Neural cell (in vitro differentiated cells): ENCODE data around the gene ATP6V0E2. TPM values are rescaled to one million over a fixed set of nuclear protein-coding genes. Genes with fewer than 3 reads are reported as not detected.

Source experiments
- H2AFZ ChIP-seq: fragments of 200-600, 300-800 bp; sonication (generic), shearing (Covaris generic); 2 replicates; pipeline ENCODE4 v1.6.0; 2014; ENCODE audit warnings: low read depth, mild to moderate bottlenecking, antibody characterized with exemption, low read length, moderate library complexity
- H3F3A ChIP-seq: fragments of 200-600 bp; shearing (Covaris generic); 2 replicates; pipeline ENCODE4 v1.6.1; 2016; ENCODE audit warnings: mild to moderate bottlenecking, moderate library complexity, mixed read lengths, antibody characterized with exemption, low read length; ENCODE audit not compliant: insufficient read depth, poor library complexity, severe bottlenecking
- H3K27ac ChIP-seq: fragments of 200-600, 300-800 bp; sonication (generic), shearing (Covaris generic); 2 replicates; pipeline ENCODE4 v1.5.1; 2014; ENCODE audit warnings: mild to moderate bottlenecking, low read length, moderate library complexity
- H3K27me3 ChIP-seq: fragments of 300-800, 200-600 bp; sonication (generic), shearing (Covaris generic); 2 replicates; pipeline ENCODE4 v1.6.0; 2014; ENCODE audit warnings: mild to moderate bottlenecking, low read depth, low read length, moderate library complexity; ENCODE audit not compliant: insufficient read depth
- H3K36me3 ChIP-seq: fragments of 300-800, 200-600 bp; sonication (generic), shearing (Covaris generic); 2 replicates; pipeline ENCODE4 v1.5.1; 2014; ENCODE audit warnings: mild to moderate bottlenecking, antibody characterized with exemption, low read length, moderate library complexity; ENCODE audit not compliant: insufficient read depth
- H3K4me2 ChIP-seq: fragments of 300-800, 200-600 bp; sonication (generic), shearing (Covaris generic); 2 replicates; pipeline ENCODE4 v1.6.0; 2014; ENCODE audit warnings: mild to moderate bottlenecking, low read length
- H3K4me3 ChIP-seq: fragments of 300-800, 200-600 bp; sonication (generic), shearing (Covaris generic); 2 replicates; pipeline ENCODE4 v1.5.1; 2014; ENCODE audit warnings: mild to moderate bottlenecking, low read length, moderate library complexity
- H3K79me2 ChIP-seq: fragments of 200-600 bp; shearing (Covaris generic); replicated peaks from 2 replicates; pipeline ENCODE4 v1.6.0; 2014; ENCODE audit warnings: mild to moderate bottlenecking, low read length, moderate library complexity; ENCODE audit not compliant: insufficient read depth
- H3K9ac ChIP-seq: fragments of 300-800, 200-600 bp; sonication (generic), shearing (Covaris generic); 2 replicates; pipeline ENCODE4 v1.6.1; 2016; ENCODE audit warnings: mild to moderate bottlenecking, low read length, mixed read lengths
- H3K9me2 ChIP-seq: fragments of 200-600 bp; shearing (Covaris generic); 2 replicates; pipeline ENCODE4 v1.6.1; 2016; ENCODE audit warnings: mild to moderate bottlenecking, low read length, mixed read lengths; ENCODE audit not compliant: insufficient read depth
- H3K9me3 ChIP-seq: fragments of 200-600, 300-800 bp; sonication (generic), shearing (Covaris generic); 2 replicates; pipeline ENCODE4 v1.6.1; 2016; ENCODE audit warnings: mild to moderate bottlenecking, mixed run types, low read length, moderate library complexity, mixed read lengths
- H4K20me1 ChIP-seq: fragments of 200-600 bp; shearing (Covaris generic); 2 replicates; pipeline ENCODE4 v1.6.1; 2016; ENCODE audit warnings: mild to moderate bottlenecking, mixed run types; ENCODE audit not compliant: insufficient read depth
- EP300 ChIP-seq: fragments of 450-650 bp; conservative IDR thresholded peaks from 2 replicates; pipeline ENCODE4 v1.6.1; 2014; ENCODE audit warnings: antibody characterized with exemption, mild to moderate bottlenecking, moderate library complexity; ENCODE audit not compliant: poor library complexity, severe bottlenecking
- EZH2 ChIP-seq: fragments of 200-600, 300-800 bp; shearing (Covaris generic), sonication (generic); IDR thresholded peaks from 2 replicates; pipeline ENCODE4 v1.6.1; 2014; ENCODE audit warnings: antibody characterized with exemption, low read length, borderline replicate concordance, mild to moderate bottlenecking; ENCODE audit not compliant: insufficient read depth, poor library complexity, severe bottlenecking
- MXI1 ChIP-seq: fragments of 450-650 bp; conservative IDR thresholded peaks from 2 replicates; pipeline ENCODE4 v1.6.1; 2014; ENCODE audit warnings: antibody characterized with exemption, mild to moderate bottlenecking; ENCODE audit not compliant: poor library complexity, severe bottlenecking
- POLR2AphosphoS5 ChIP-seq: IDR thresholded peaks from 2 replicates; pipeline ENCODE4 v1.6.1; 2012
- RAD21 ChIP-seq: fragments of 450-650 bp; conservative IDR thresholded peaks from 2 replicates; pipeline ENCODE4 v1.6.1; 2014; ENCODE audit warnings: antibody characterized with exemption, mild to moderate bottlenecking, moderate library complexity
- REST ChIP-seq: IDR thresholded peaks from 2 replicates; pipeline ENCODE4 v1.6.1; 2012; ENCODE audit warnings: borderline replicate concordance
- SMC3 ChIP-seq: fragments of 450-650 bp; conservative IDR thresholded peaks from 2 replicates; pipeline ENCODE4 v1.6.1; 2014; ENCODE audit warnings: antibody characterized with exemption, mild to moderate bottlenecking, moderate library complexity; ENCODE audit not compliant: poor library complexity
- TAF1 ChIP-seq: IDR thresholded peaks from 2 replicates; pipeline ENCODE4 v1.6.1; 2012; ENCODE audit warnings: low read depth
- polyA plus RNA-seq: library from polyadenylated mRNA; depleted of rRNA; stranded (reverse); fragments of >200 nt; gene quantifications from 2 replicates; pipeline ENCODE4 v1.2.3, GENCODE V29; 2014
- TF ChIP-seq, protein P1 (sequence below): fragments of 450-650 bp; IDR thresholded peaks from 2 replicates; pipeline ENCODE4 v1.5.1; 2014; ENCODE audit warnings: antibody characterized with exemption, mild to moderate bottlenecking, moderate library complexity; ENCODE audit not compliant: poor library complexity, severe bottlenecking

ATP6V0E2 gene
- polyA plus RNA-seq, 1 donor from 2014 or later: 550 TPM

DNA sequence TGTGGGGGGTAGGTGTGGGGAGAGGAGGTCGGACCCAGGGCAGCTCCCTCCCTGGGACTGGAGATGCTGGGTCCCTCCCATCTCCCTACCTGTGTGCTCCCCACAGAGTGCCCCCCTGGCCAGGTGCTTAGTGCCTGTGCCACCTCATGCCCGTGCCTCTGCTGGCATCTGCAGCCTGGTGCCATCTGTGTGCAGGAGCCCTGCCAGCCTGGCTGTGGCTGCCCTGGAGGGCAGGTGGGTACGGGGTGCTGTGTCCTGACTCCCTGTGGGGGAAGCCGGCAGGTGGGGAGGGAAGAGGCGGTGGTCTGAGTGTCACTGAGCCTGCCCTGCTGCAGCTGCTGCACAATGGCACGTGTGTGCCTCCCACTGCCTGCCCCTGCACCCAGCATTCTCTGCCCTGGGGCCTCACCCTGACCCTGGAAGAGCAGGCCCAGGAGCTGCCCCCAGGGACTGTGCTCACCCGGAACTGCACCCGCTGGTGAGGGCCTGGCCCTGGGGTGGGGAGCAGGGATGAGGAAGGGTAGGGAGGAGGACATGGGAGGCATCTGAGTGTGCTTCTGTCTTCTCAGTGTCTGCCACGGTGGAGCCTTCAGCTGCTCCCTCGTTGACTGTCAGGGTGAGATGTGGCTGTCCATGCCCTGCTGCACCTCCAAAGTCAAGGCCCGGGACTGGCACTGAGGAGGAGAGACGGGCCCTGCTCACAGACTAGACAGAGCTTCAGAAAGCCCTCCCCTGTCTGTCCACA lies 47.3 kb upstream of the ATP6V0E2 start:
- Histone ChIP-seq H4K20me1 (no peaks in the 10 kb centered on the region), H3K4me3 (no peak overlapping the region), H3K27ac (no peak overlapping the region), H3K79me2 (no peaks in the 10 kb centered on the region), H3K9me3 (no peaks in the 10 kb centered on the region), H3K36me3 (no peaks in the 10 kb centered on the region), H3F3A (no peaks in the 10 kb centered on the region), H3K9ac (no peak overlapping the region), H2AFZ (no peak overlapping the region), H3K27me3 (no peaks in the 10 kb centered on the region), H3K4me2 (no peak overlapping the region), H3K9me2 (no peaks in the 10 kb centered on the region)
- no peak for TF ChIP-seq TAF1
- no peak for TF ChIP-seq EZH2
- TF ChIP-seq, protein P1, sequence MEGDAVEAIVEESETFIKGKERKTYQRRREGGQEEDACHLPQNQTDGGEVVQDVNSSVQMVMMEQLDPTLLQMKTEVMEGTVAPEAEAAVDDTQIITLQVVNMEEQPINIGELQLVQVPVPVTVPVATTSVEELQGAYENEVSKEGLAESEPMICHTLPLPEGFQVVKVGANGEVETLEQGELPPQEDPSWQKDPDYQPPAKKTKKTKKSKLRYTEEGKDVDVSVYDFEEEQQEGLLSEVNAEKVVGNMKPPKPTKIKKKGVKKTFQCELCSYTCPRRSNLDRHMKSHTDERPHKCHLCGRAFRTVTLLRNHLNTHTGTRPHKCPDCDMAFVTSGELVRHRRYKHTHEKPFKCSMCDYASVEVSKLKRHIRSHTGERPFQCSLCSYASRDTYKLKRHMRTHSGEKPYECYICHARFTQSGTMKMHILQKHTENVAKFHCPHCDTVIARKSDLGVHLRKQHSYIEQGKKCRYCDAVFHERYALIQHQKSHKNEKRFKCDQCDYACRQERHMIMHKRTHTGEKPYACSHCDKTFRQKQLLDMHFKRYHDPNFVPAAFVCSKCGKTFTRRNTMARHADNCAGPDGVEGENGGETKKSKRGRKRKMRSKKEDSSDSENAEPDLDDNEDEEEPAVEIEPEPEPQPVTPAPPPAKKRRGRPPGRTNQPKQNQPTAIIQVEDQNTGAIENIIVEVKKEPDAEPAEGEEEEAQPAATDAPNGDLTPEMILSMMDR: no peak
- TF ChIP-seq SMC3: no peak
- no peak for TF ChIP-seq RAD21
- TF ChIP-seq POLR2AphosphoS5: no peak

DNA sequence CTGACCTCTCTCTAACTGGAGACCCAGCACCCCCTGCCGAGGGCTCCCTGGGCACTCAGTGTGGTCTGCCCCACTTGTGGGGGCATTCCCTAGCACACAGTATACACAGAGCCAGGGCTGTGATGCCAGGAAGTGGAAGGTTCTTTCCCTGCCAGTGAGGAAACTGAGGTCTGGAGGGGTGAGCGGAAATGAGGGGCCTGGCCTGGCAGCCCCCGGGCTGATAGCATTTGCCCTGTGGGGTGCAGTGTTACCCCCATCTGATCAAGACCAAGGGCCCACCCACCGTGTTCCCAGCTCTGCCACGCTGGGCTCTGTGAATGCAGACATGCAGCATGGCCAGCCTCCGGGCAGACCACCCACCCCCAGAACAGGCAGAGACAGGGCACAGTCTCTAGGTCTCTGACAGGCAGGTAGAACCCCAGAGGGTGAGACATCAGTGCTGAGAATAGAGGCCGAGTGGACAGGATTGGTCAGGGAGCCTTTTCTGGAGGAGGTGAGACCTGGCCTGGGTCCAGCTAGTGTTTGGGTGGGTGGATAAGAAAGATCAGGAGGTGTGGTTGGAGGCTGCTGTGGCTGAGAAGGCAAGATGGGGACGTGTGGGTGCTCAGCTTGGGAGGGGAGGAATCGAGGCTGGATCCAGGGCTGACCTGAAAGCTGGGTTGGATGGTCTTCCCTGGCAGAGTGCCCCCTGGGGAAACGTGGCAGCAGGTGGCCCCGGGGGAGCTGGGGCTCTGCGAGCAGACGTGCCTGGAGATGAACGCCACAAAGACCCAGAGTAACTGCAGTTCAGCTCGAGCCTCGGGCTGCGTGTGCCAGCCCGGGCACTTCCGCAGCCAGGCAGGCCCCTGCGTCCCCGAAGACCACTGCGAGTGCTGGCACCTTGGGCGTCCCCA lies 46.4 kb upstream of the ATP6V0E2 start:
- Histone ChIP-seq H3K4me2 (no peak overlapping the region), H3K4me3 (no peak overlapping the region), H2AFZ (no peak overlapping the region), H3K79me2 (no peaks in the 10 kb centered on the region), H3K27me3 (no peaks in the 10 kb centered on the region), H3K9me3 (no peaks in the 10 kb centered on the region), H3K36me3 (no peaks in the 10 kb centered on the region), H4K20me1 (no peaks in the 10 kb centered on the region), H3K27ac (no peak overlapping the region), H3F3A (no peaks in the 10 kb centered on the region), H3K9ac (no peak overlapping the region), H3K9me2 (no peaks in the 10 kb centered on the region)
- TF ChIP-seq EP300: no peak
- TF ChIP-seq, protein P1: no peak
- no peak for TF ChIP-seq TAF1
- TF ChIP-seq MXI1: no peak
- TF ChIP-seq REST: no peak
- TF ChIP-seq SMC3: no peak
- TF ChIP-seq EZH2: no peak
- no peak for TF ChIP-seq POLR2AphosphoS5
- TF ChIP-seq RAD21: no peak
